Lower leg skin (tissue), 3 donors: ENCODE measurements around the gene MTUS2.

Source experiments
- CTCF ChIP-seq, 3 donors: fragments of 450-650 bp; IDR thresholded peaks; one replicate each; pipeline ENCODE4 v1.5.1; 2016; ENCODE audit warnings: antibody characterized with exemption in 3 of 3, mild to moderate bottlenecking in 3 of 3, moderate library complexity in 2 of 3
- POLR2A ChIP-seq, 2 donors: fragments of 450-650 bp; IDR thresholded peaks; one replicate each; pipeline ENCODE4 v1.6.1; 2016 to 2017; ENCODE audit warnings: antibody characterized with exemption in 2 of 2, mild to moderate bottlenecking in 1 of 2, moderate library complexity in 1 of 2

DNA sequence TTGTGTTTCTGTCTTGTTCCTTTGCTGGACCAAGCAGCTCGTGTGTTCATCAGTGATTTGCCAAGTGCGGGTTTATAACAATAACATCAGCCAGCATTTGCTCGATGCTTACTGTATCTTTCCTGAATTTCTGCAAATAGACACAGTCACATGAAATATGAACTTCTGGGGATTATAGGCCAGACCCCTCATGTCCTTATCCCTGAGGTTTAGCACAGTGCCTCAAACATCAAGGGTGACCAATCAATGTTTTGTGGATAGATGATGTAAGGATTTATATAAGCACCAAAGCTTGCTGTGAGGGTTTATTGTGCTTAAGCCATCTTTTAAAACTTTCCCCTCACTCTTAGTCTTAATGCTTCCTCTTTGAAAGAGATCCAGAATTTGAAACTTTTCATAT lies 451.5 kb downstream of the MTUS2 start:
- no peak for TF ChIP-seq CTCF (IDR thresholded peaks at IDR 0.05)
- TF ChIP-seq POLR2A (IDR thresholded peaks at IDR 0.05), result no peak
